GM21737 (cell line): ENCODE results near the gene PDZRN3.
"Not testable (repeated sequence)": the region's sequence is repeated elsewhere in the genome, so short reads cannot be mapped to it uniquely, and the experiment has no call there.

Experiments used
- ATAC-seq: cut with Tn5 transposase; IDR thresholded peaks from one replicate; pipeline ENCODE4 v1.9.1; 2021; ENCODE audit warnings: mild to moderate bottlenecking, moderate library complexity; ENCODE audit not compliant: unreplicated experiment

PDZRN3 gene

GRCh38 chr3:73592154-73593144 is 32.3 kb downstream of the PDZRN3 start:
- ATAC-seq: no peak

GRCh38 chr3:73591286-73591800 is 33.4 kb downstream of the PDZRN3 start:
- no peak for ATAC-seq

DNA sequence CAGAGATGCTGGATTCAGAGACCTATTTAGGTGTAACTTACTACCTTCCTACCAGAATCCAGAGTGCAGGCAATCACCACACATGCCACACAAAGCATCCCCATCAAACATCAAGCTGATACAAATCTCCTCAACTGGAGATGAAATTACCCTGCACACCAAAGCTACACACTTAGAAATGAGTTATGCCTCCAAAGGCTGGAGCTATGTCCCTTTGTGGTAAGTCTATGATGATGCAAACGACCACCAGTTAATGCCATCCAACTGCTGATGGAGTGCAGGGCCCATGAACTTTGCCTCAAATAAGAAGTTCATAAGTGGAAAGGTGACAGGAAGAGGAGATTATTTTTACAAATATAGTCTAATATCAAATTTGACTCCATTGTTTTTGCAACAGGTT is 38.1 kb downstream of the PDZRN3 start:
- no peak for ATAC-seq

DNA sequence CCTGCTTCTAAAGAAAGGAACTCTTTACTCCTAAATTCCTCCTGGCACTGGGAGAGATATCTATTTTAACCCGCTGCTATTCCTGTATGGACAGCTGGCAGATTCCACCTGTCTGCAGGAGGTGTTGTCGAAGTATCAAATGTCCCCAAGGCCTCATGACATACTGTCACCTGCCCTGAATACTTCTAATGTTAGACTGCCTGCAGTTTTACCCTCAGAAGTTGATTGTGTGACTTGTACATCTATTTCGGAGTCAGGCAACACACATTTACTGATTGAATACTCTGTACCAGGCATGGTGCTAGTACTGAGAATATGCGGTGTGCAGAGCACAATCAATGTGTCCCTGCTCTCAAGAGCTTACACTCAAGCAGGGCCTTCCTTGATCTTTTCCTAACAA is 38.6 kb downstream of the PDZRN3 start:
- ATAC-seq: no peak

- ATAC-seq: no peak
Observed at GRCh38 chr3:73584873-73585272, 39.9 kb downstream of the PDZRN3 start.

DNA sequence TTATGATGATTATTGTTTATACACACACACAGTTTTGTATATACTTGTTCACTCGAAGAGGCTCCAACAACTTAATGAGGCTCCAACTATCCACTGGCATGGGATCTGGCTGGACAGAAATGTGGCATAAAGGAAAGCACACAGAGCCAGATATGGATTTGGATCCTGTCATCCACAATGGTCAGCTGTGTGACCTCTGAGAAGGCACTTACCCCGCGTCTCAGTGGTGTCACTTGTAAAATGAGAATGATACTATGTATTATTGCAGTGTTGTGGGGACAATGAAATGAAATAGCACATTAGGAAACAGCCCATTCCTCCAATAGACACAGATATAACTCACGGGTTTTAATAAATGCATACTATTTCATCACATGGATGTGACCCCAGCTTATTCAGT is 42.2 kb downstream of the PDZRN3 start:
- ATAC-seq: no peak

DNA sequence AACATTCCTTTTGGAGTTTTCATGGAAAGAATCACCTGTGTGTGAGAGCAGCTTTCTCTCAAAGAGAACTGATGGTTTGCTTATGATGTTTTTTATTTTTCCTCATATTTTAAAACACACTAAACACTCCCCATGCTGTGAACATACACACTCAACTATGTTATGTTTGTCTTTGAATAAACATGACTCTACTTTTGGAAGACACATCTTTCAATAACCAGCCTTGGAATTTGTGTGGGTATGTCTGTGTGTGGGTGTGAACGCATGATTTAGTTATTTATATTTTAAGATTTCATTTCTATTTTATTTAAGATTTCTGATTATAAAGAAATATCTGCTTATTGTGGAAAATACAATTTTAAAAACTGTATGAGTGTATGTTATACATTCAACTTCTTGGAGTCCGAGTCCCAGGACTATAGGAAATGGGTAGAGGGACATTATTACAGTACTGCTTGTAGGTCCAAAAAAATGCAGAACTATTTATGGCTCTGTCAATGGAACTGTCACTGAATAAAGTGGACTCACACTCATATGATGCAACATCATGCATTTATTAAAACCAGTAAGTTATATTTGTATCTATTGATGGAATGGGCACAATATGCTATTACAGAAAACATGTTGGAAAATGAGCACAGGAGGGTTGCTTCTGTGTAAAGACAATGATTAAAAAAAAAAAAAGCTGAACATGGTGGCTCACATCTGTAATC is 43.5 kb downstream of the PDZRN3 start:
- no peak for ATAC-seq

GRCh38 chr3:73580343-73580742 is 44.4 kb downstream of the PDZRN3 start:
- no peak for ATAC-seq

- ATAC-seq: no peak
Observed at GRCh38 chr3:73577704-73578103, 47.0 kb downstream of the PDZRN3 start.

DNA sequence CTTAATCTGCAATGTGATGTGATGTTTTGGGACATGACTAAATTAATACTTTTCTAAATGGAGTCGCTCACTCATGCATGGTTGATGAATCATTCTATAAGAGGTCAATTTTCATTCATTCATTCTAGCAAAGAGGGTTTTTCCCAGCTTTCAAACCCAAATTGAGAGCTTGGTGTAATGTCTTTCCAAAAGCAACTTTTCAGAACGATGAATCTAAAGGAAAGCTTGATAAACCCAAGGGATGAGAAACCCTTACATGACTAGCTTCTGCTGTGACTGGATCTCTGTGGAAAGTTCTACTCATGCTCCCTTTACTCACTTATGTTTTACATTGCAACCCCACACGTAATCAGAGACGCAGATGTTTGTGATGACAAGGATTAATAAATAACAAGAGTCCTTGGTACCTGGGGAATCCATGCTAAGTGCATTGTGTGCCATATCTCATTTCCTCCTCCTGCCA is 47.7 kb downstream of the PDZRN3 start:
- ATAC-seq: no peak

GRCh38 chr3:73575953-73576352 is 48.8 kb downstream of the PDZRN3 start:
- ATAC-seq: no peak

- ATAC-seq: no peak
Observed at GRCh38 chr3:73575519-73575918, 49.2 kb downstream of the PDZRN3 start.

GRCh38 chr3:73573204-73573603 is 51.5 kb downstream of the PDZRN3 start:
- ATAC-seq: no peak

DNA sequence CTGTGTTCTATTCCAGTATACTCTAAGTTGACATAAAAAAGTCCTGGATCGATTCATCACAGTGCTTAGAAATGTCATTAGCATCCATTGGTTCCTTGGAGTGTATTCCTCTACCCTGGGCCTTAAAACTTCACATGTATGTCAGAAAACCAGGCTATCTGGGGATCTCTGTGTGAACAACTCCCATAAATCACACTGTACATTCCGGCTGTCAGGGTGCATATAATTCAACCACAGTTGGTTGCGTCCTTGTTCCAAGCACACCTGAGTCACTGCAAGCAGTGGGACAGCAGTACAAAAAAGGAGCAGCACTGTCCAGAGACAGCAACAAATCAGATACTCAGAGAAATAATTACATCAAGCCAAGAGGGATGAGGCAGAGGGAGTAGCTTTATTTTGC is 52.4 kb downstream of the PDZRN3 start:
- no peak for ATAC-seq

DNA sequence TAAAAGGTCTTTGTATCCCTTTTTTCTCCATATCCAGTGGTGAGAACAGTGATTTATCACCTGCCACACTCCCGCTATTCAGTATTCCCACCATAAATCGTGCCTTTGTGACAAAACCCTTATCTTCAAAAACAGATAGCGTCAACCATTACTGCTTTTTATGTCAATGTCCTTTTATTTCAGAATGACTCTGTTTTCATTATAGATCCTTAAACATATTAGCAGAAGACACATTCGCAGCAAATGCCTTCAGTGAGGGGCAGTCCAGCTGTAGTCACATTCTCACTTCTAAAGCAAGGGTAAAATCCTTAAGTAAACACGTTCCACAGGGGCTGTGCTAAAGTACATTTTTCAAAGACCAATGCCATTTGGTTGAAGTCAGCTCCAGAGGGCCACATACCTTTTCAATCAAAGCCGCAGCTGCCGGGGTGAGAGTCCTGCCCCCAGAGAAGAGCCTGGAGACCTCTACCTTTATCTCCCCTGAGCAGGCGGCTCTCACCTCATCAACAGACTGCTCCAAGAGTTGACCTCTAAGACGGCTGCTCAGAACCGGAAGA is 53.4 kb downstream of the PDZRN3 start:
- ATAC-seq: no peak

DNA sequence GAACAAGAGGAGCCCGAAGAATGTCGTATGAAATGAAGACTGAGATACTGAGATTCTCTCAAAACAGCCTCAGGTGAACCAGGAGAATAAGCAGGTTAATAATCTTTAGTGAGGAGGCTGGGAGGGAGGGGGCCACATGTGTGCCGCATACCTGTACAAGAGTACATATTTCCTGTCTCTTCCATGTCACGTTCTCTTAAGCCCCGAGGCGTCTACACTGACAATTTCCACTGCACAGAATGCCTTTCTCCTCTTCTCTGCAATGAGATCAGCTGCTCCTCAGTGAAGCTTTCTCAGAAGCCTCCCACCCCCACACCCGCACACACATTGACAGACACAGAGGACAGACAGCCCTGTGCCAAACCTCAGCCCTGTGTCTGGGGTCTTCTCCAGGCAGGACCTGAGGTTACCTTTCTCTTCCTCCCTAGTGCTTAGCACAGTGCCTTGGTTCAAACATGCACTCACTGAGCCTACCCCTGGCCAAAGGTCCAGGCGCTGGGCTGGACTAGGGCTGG is 55.4 kb downstream of the PDZRN3 start:
- no peak for ATAC-seq

DNA sequence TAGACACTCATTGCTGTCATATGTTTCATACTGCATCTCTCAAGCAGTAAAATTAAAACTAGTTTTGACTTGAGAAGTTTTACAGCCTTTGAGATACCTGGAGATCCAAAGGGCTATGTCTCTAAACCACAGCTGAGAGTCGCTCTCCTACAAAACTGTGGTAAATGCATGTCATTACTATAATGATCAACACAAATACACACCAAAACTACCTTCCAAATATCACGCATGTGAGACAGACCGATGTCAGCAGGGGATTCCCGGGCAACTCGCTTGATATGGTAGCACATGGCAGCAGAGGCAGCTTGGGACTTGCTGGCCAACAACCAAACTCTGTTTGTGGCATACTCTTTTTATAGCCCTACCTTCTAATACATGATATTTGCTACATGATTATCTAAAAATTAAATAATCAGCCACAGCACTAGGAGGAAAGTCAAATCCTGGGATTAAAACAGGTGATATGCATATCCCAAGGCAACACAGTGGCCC is 56.3 kb downstream of the PDZRN3 start:
- no peak for ATAC-seq

DNA sequence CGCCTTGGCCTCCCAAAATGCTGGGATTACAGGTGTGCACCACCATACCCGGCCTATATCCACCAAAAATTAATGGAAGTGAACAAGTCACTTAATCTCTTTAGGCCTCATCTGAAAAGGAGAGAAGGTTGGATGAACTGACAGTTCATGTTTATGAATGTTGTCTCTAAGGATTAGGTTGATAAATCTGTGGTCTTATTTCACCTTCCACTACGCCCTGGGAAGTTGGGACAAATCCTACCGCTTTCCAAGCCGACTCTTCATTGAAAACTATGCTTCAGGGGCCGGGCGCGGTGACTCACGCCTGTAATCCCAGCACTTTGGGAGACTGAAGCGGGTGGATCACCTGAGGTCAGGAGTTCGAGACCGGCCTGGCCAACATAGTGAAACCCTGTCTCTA is 59.4 kb downstream of the PDZRN3 start:
- not testable (repeated sequence) for ATAC-seq

DNA sequence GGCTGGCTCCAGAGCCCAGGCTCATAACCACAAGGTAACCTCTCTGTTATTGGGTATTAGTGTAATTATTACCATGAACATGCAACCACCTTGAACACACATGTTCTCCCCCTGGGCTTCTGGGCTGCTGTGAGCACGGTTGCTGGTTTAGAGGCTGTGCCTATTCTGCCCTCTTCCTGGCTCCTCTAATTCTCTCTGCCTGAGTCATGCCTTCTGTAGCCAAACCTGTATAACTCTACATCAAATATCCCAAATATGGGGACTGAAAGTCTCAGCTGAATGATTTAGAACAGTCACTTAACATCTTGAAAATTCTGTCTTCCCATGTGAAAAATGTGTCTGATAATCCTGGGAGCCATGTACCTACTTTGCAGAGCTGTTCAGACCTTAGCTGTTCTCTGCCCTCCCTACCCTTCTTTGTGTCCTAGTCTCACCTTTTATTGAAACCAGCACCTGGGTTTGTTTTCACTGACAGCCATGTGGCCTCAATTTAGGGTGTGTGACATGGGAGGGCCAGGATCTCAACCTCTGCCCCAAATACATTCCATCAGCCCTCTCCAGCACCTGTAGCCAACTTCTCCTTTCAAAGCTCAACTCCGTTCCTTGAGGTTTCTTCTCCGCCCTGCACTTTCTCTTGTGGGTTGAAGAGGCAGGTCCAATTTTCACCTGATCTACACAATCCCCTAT is 60.7 kb downstream of the PDZRN3 start:
- no peak for ATAC-seq

GRCh38 chr3:73561494-73561893 is 63.2 kb downstream of the PDZRN3 start:
- no peak for ATAC-seq
